ENCODE measurements around the gene SMIM44.
"Not testable (repeated sequence)": the region's sequence is repeated elsewhere in the genome, so short reads cannot be mapped to it uniquely, and the experiment has no call there.

SMIM44 gene

DNA sequence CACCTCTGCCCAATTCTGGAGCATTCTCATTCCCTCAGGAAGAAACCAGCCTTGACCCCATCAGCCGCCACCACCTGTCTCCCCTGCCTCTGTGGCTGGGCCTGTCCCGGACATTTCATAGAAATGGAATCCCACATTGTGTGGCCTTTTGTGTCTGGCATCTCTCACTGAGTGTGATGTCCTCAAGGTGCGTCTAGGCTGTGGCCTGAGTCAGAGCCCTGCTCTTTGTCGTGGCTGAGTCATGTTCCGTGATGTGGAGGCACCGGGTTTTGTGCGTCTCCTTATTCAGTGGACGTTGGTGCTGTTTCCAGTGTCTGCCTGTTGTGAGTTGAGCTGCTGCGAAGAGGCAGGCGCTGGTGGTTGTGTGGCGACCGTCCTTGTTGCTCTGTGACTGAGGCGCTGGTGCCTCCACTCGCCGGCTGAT lies 26.3 kb upstream of the SMIM44 start:
- Histone ChIP-seq H3K27ac (no peak overlapping the region), H3K4me3 (ENCODE audit: low read depth, low read length) (no peak overlapping the region), H3K4me1 (peaks cover 15% of the 10 kb centered on the region), H3K79me2 (peaks cover 83% of the 10 kb centered on the region), H3K9ac (no peak overlapping the region), H3K4me2 (ENCODE audit: low read length) (no peak overlapping the region), H3K27me3 (ENCODE audit: control insufficient read depth, insufficient read depth, low read length) (no peaks in the 10 kb centered on the region), H2AFZ (no peak overlapping the region), H3K36me3 (ENCODE audit: control insufficient read depth, insufficient read depth, low read length) (no peaks in the 10 kb centered on the region), H3K9me3 (ENCODE audit: control insufficient read depth, low read length) (no peaks in the 10 kb centered on the region)
- TF ChIP-seq, protein P1, sequence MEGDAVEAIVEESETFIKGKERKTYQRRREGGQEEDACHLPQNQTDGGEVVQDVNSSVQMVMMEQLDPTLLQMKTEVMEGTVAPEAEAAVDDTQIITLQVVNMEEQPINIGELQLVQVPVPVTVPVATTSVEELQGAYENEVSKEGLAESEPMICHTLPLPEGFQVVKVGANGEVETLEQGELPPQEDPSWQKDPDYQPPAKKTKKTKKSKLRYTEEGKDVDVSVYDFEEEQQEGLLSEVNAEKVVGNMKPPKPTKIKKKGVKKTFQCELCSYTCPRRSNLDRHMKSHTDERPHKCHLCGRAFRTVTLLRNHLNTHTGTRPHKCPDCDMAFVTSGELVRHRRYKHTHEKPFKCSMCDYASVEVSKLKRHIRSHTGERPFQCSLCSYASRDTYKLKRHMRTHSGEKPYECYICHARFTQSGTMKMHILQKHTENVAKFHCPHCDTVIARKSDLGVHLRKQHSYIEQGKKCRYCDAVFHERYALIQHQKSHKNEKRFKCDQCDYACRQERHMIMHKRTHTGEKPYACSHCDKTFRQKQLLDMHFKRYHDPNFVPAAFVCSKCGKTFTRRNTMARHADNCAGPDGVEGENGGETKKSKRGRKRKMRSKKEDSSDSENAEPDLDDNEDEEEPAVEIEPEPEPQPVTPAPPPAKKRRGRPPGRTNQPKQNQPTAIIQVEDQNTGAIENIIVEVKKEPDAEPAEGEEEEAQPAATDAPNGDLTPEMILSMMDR (IDR thresholded peaks at IDR 0.05): no peak

DNA sequence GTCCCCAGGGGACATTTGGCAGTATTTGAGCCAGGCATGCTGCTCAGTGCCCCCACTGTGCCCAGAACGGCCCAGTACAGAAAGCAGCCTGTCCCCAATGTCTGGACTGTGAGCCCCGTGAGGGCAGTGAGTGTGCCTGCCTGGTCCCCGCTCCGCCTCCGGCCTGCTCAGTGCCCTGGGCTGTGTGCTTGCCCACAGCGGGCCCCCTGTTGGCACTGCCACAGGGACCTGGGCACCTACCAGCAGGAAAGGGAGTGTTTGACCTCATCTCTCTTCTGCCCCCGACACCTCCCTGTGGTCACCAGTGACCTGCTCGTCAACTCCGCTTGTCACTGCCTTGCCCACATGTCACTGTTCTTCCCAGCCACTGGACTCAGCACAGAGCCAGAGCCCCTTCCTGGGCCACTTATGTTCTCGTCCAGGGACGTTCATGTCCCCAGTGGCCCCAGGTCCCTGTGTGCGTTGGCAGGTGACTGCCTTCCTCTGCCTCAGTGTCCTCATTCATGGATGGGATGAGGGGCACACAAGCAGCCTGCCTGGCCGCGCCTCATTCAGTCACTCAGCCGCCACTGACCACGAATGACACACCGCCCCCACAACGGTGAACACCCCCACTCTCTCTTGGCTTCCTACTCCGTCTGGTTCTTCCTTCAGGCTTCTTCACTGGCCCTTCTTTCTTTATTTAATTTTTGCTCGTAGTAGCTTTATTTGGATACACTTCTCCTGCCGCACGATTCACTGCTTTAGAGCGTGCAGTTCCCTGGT lies 25.7 kb upstream of the SMIM44 start:
- Histone ChIP-seq H3K36me3 (ENCODE audit: control insufficient read depth, insufficient read depth, low read length) (no peaks in the 10 kb centered on the region), H3K4me3 (ENCODE audit: low read depth, low read length) (no peak overlapping the region), H3K27ac (no peak overlapping the region), H3K4me1 (peaks cover 15% of the 10 kb centered on the region), H3K79me2 (peaks cover 77% of the 10 kb centered on the region), H3K9me3 (ENCODE audit: control insufficient read depth, low read length) (no peaks in the 10 kb centered on the region), H3K27me3 (ENCODE audit: control insufficient read depth, insufficient read depth, low read length) (no peaks in the 10 kb centered on the region), H3K4me2 (ENCODE audit: low read length) (no peak overlapping the region), H2AFZ (no peak overlapping the region), H3K9ac (no peak overlapping the region)
- TF ChIP-seq, protein P1 (IDR thresholded peaks at IDR 0.05): no peak

DNA sequence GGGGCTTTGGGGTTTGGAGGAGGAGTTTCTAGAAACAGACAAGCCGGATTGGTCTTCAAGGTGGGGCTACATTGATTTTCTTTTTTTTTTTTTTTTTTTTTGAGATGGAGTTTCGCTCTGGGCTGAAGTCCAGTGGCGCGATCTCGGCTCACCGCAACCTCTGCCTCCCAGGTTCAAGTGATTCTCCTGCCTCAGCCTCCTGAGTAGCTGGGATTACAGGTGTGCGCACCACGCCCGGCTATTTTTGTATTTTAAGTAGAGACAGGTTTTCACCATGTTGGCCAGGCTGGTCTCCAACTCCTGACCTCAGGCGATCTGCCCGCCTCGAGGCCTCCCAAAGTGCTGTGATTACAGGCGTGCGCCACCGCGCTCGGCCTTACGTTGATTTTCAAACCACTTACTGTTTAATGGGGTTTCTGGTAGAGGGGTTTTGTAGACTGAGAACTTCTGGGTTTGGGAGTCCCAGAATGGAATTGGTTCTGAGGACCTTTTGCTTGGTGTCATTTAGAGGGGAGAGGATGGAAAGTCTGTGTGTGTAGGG lies 24.9 kb upstream of the SMIM44 start:
- Histone ChIP-seq H3K4me1 (peaks cover 15% of the 10 kb centered on the region), H3K79me2 (peaks cover 69% of the 10 kb centered on the region)
- H3K9ac ChIP-seq; H2AFZ ChIP-seq; H3K4me3 ChIP-seq (ENCODE audit: low read depth, low read length); H3K27me3 ChIP-seq (ENCODE audit: control insufficient read depth, insufficient read depth, low read length); H3K9me3 ChIP-seq (ENCODE audit: control insufficient read depth, low read length); H3K36me3 ChIP-seq (ENCODE audit: control insufficient read depth, insufficient read depth, low read length); H3K27ac ChIP-seq; H3K4me2 ChIP-seq (ENCODE audit: low read length): not testable (repeated sequence)

DNA sequence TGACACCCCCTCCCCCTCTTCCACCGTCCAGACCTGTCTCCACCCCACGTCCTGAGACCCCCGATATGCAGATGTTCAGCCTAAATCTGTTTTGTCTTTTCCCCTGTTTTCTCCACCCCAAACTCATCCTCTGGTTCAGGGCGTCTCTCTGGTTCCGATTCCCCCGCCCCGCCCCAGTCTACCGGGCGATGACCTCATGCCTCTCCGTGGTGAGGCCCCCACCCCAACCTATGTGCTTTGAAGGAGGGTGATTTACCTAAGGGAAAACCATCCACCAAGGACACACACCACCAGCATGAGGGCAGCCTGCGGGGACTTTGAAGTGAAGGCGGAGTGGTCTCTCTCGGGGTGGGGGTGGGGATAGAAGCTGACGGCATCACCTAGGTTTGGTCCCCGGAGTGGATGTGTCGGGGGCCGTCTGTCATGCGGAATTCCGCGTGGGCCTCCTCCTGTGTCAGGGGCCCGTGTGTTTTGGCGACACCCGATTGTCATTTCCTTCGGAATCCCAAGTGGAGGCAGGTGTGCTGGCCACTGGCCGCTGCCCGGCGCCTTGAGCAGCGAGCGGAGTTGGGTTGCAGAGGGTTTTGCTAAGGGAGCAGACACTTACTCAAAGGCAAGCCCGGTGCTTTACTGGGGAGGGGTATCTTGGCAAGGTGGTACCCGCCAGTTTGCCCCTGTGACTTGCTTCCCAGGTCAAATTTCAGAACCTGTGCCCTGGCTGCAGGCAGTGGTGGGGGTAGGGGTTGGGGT lies 24.3 kb upstream of the SMIM44 start:
- Histone ChIP-seq H2AFZ (peak overlapping the region; percentile 50), H3K4me3 (ENCODE audit: low read depth, low read length) (peak overlapping the region; percentile 75), H3K4me1 (peaks cover 13% of the 10 kb centered on the region)

More for the DNA sequence above, 24.3 kb upstream of the SMIM44 start:
- Histone ChIP-seq H3K36me3 (ENCODE audit: control insufficient read depth, insufficient read depth, low read length) (no peaks in the 10 kb centered on the region), H3K27me3 (ENCODE audit: control insufficient read depth, insufficient read depth, low read length) (no peaks in the 10 kb centered on the region), H3K79me2 (peaks cover 63% of the 10 kb centered on the region), H3K27ac (peak overlapping the region; percentile 51), H3K4me2 (ENCODE audit: low read length) (peak overlapping the region; percentile 79), H3K9me3 (ENCODE audit: control insufficient read depth, low read length) (no peaks in the 10 kb centered on the region), H3K9ac (no peak overlapping the region)
- TF ChIP-seq, protein P1 (IDR thresholded peaks at IDR 0.05): no peak
